ENCODE data around the gene WWC2.

WWC2 gene

DNA sequence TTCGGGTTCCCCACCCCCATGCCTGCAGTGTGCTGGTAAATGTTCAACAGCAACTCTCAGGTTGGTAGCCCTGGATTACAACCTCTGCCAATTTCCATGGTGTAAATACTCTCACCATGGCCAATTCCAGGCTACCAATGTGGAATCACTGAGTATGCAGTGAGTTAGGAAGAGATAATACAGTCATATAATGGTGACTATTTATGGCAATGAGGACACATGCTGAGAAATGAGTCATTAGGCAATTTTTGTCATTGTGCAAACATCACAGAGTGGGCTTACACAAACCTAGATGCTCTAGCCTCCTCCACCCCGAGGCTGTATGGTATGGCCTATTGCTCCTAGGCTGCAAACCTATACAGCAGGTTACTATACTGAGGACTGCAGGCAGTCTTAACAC lies 227.8 kb downstream of the WWC2 start:
- no peaks in the 10 kb centered on the region for H3K27me3 ChIP-seq (ENCODE audit: insufficient read depth, low read depth)
- no peaks in the 10 kb centered on the region for H4K20me1 ChIP-seq (ENCODE audit: insufficient read depth)
- H3K36me3 ChIP-seq (ENCODE audit: insufficient read depth) = no peaks in the 10 kb centered on the region
- no peak overlapping the region for H2AFZ ChIP-seq (ENCODE audit: low read depth)
- TF ChIP-seq, protein P1, sequence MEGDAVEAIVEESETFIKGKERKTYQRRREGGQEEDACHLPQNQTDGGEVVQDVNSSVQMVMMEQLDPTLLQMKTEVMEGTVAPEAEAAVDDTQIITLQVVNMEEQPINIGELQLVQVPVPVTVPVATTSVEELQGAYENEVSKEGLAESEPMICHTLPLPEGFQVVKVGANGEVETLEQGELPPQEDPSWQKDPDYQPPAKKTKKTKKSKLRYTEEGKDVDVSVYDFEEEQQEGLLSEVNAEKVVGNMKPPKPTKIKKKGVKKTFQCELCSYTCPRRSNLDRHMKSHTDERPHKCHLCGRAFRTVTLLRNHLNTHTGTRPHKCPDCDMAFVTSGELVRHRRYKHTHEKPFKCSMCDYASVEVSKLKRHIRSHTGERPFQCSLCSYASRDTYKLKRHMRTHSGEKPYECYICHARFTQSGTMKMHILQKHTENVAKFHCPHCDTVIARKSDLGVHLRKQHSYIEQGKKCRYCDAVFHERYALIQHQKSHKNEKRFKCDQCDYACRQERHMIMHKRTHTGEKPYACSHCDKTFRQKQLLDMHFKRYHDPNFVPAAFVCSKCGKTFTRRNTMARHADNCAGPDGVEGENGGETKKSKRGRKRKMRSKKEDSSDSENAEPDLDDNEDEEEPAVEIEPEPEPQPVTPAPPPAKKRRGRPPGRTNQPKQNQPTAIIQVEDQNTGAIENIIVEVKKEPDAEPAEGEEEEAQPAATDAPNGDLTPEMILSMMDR (conservative IDR thresholded peaks at IDR 0.05; ENCODE audit: low read depth, low read length) = no peak
- no peak overlapping the region for H3K4me3 ChIP-seq (IDR thresholded peaks at IDR 0.05; ENCODE audit: insufficient read depth, low read depth, low read length)
- H3K79me2 ChIP-seq (ENCODE audit: insufficient read depth, low read depth) = no peaks in the 10 kb centered on the region
- no peaks in the 10 kb centered on the region for H3K4me1 ChIP-seq (ENCODE audit: low read depth, poor library complexity, severe bottlenecking)
- H3K27ac ChIP-seq = no peak overlapping the region
- H3K4me2 ChIP-seq = no peak overlapping the region
- H3K9ac ChIP-seq = no peak overlapping the region

DNA sequence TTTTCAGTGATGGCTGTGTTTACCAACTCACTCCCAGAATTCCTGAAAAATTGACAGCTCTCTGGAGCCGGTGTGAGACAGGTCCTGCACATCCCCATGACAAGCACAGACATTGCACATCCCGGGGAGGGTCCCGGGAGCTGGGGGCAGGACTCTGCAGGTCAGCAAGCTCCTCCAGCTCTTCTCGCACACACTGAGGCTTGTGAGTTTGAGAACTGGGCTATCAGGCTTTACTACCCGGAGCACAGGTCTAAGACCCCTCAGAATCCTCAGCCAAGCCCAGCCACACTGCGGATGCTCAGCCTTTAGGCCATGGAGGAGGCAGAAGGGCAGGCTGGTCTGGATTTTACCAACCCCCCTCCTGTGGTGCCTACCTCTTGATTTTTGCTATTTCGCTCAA lies 228.8 kb downstream of the WWC2 start:
- no peaks in the 10 kb centered on the region for H3K36me3 ChIP-seq (ENCODE audit: insufficient read depth)
- H3K27me3 ChIP-seq (ENCODE audit: insufficient read depth, low read depth) = no peaks in the 10 kb centered on the region
- H3K4me3 ChIP-seq (IDR thresholded peaks at IDR 0.05; ENCODE audit: insufficient read depth, low read depth, low read length) = no peak overlapping the region
- H3K9ac ChIP-seq = no peak overlapping the region
- no peaks in the 10 kb centered on the region for H4K20me1 ChIP-seq (ENCODE audit: insufficient read depth)
- H3K4me2 ChIP-seq = no peak overlapping the region
- H2AFZ ChIP-seq (ENCODE audit: low read depth) = no peak overlapping the region
- H3K4me1 ChIP-seq (ENCODE audit: low read depth, poor library complexity, severe bottlenecking) = no peaks in the 10 kb centered on the region
- no peak overlapping the region for H3K27ac ChIP-seq
- TF ChIP-seq, protein P1 (conservative IDR thresholded peaks at IDR 0.05; ENCODE audit: low read depth, low read length) = no peak
- H3K79me2 ChIP-seq (ENCODE audit: insufficient read depth, low read depth) = no peaks in the 10 kb centered on the region

DNA sequence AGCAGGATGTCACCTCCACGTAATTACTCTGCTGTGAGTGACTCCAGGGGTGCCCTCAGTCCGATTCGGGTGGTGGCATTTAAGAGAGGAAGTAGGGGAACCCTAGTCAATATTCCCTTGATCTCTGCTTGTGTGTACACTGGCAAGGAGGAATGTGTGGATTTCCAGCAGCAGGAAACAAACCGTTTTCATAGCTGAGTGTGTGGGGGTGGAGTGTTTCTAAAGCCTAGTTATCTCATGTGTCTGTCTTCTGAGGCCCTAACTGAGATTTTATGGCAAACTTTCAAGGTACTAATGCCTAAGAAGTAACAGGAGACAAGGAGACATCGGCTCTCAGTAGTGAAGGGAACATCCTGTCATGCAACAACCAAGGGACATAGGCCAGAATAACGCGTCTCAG lies 229.8 kb downstream of the WWC2 start:
- Histone ChIP-seq H3K27me3 (ENCODE audit: insufficient read depth, low read depth) (no peaks in the 10 kb centered on the region), H3K9ac (no peak overlapping the region), H3K36me3 (ENCODE audit: insufficient read depth) (no peaks in the 10 kb centered on the region), H3K4me3 (IDR thresholded peaks at IDR 0.05; ENCODE audit: insufficient read depth, low read depth, low read length) (no peak overlapping the region), H3K27ac (no peak overlapping the region), H4K20me1 (ENCODE audit: insufficient read depth) (no peaks in the 10 kb centered on the region), H2AFZ (ENCODE audit: low read depth) (no peak overlapping the region), H3K4me2 (no peak overlapping the region), H3K4me1 (ENCODE audit: low read depth, poor library complexity, severe bottlenecking) (no peaks in the 10 kb centered on the region), H3K79me2 (ENCODE audit: insufficient read depth, low read depth) (no peaks in the 10 kb centered on the region)
- TF ChIP-seq, protein P1 (conservative IDR thresholded peaks at IDR 0.05; ENCODE audit: low read depth, low read length) = no peak

DNA sequence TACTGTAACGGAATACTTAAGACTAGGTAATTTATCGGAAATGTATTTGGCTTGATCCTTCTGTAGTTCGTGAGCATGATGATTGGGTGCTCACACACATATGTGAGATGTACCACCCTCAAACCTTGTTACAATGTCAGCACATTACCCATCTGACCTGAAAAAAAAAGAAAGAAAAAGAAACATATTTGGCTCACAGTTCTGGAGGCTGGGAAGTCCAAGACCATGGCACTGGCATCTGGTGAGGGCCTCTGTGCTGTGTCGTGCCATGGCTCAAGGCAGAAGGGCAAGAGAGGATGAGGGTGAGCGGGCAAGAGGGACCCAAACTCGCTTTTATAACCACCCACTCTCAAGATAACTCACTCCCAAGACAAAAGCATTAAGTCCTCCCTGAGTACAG lies 230.2 kb downstream of the WWC2 start:
- Histone ChIP-seq H3K27me3 (ENCODE audit: insufficient read depth, low read depth) (no peaks in the 10 kb centered on the region), H3K9ac (no peak overlapping the region), H3K4me1 (ENCODE audit: low read depth, poor library complexity, severe bottlenecking) (no peaks in the 10 kb centered on the region), H2AFZ (ENCODE audit: low read depth) (no peak overlapping the region), H4K20me1 (ENCODE audit: insufficient read depth) (no peaks in the 10 kb centered on the region), H3K4me2 (no peak overlapping the region), H3K36me3 (ENCODE audit: insufficient read depth) (no peaks in the 10 kb centered on the region), H3K79me2 (ENCODE audit: insufficient read depth, low read depth) (no peaks in the 10 kb centered on the region), H3K4me3 (IDR thresholded peaks at IDR 0.05; ENCODE audit: insufficient read depth, low read depth, low read length) (no peak overlapping the region), H3K27ac (no peak overlapping the region)
- TF ChIP-seq, protein P1 (conservative IDR thresholded peaks at IDR 0.05; ENCODE audit: low read depth, low read length) = no peak
